ENCODE results near the gene RPL41.

Gene RPL41

DNA sequence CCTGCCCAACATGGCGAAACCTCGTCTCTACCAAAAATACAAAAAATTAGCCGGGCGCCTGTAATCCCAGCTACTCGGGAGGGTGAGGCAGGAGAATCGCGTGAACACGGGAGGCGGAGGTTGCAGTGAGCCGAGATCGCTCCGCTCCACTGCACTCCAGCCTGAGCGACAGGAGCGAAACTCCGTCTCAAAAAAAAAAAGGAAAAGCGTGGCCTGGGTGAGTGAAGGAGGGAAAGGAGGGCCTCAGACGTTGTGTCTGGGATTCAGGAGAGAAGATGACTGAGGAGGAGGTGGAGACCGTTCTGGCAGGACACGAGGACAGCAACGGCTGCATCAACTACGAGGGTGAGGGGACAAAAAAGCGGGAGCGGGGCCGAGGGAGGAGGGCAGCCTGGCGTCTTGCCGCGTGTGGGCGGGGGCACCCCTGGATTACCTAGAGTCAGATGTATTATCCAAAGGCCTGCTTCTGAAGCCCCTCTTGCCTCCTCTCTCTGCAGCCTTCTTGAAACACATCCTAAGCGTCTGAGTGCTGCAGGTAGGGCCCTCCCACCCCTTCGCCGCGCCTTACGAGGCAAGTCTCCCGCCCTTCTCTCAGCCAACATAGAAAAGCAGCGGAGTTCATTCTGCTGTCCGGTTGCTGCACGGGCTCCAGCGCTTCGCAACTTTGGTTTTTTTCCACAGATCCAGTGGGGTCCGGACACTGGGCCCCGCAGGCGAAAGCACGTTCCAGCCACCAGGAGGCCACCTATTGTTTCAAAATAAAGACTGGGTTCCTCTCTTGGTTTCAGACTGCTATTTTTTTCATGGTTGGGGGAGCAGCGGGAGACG, 41.0 kb downstream of the RPL41 start:
- peak; percentile 64 for DNase-seq

DNA sequence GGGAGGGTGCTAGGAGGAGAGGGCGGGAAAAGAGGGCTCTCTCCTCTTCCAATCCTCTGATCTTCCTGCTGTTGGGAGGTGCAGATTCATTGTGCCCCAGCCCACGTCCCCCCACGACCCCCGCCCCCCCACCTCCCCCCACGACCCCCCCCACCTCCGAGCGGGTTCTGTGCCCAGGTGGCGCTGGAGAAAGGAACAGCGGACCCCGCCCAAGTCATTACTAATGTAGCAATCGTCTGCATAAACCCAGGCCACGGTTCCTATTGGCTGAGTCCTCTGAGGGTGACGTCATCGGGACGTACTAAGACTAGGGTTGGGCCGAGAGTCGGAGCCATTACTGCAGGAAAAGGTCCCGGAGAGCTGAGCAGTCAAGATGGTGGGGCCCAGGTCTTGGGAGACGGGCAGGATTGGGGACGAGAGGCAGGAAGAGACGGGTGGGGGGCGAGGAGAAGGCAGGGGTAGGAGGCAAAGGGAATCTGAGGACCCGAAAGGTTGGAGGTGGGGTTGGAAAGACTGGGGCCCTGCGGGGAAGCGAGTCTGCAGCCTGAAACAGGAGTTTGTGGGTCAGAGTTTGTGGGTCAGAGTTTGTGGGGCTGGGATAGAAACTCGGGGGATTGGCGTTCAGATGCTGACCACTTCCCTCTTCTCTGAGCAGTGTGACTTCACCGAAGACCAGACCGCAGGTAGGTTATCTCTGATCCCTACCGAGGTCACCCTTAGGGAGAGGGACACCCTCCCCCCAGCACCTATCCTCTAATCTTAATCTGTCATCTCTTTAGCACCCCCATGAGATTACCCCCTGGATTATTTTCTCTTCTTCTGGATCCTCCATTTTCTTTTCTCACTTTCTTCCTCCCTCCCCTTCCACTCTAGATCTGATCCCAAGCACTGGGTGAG, 41.8 kb downstream of the RPL41 start, which contains the start of gene MYL6:
Gene MYL6, plus strand, starts transcription at position 331 of the 897 bp plus-strand sequence. Its CDS starts 43 bp downstream, at position 374.
- DNase-seq = peak; percentile 97

DNA sequence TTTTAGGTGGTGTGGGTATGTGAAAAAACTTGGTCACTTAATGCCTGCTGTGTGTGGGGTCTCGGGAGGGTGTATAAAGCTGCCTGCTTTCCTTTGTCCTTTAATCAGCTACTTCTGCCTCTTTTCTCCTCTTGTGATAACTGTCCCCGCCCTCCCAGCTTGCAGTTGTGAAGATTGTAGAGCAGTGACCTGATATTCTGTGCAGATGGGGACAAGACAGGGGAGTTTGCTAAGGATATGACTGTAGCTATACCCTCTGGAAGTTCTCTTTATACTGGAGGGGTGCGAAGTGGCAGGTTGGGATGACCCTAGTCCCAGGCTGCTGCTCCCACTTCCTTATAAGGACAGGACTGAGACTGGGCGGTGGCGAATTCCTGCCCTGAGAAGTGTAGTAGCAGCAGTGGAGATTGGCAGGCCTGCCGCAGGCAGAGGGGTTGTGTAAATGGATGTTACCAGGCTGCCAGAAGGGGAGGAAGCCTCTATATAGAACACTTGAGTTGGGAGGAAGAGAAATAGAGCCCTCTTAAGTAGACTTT, 42.6 kb downstream of the RPL41 start:
- DNase-seq = peak; percentile 45

DNA sequence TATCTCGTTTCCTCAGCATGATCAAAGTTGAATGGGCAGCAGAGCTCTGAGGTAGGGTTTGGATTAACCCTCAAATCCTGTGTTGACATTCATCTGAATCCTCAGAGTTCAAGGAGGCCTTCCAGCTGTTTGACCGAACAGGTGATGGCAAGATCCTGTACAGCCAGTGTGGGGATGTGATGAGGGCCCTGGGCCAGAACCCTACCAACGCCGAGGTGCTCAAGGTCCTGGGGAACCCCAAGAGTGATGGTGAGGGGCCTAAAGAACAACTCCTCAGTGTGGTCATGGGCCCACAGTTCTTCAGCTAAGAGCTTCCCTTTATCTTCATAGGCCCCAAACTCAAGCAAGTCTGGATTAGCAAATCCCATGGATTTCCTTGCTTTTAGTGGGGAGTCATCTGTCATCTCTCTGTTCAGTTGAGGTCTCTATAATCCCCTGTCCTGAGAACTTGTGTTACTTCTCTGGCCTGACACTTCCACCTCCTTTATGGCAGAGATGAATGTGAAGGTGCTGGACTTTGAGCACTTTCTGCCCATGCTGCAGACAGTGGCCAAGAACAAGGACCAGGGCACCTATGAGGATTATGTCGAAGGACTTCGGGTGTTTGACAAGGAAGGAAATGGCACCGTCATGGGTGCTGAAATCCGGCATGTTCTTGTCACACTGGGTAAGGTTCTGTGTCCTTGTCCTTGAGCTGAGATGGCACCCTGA, 43.2 kb downstream of the RPL41 start:
- no peak for DNase-seq

DNA sequence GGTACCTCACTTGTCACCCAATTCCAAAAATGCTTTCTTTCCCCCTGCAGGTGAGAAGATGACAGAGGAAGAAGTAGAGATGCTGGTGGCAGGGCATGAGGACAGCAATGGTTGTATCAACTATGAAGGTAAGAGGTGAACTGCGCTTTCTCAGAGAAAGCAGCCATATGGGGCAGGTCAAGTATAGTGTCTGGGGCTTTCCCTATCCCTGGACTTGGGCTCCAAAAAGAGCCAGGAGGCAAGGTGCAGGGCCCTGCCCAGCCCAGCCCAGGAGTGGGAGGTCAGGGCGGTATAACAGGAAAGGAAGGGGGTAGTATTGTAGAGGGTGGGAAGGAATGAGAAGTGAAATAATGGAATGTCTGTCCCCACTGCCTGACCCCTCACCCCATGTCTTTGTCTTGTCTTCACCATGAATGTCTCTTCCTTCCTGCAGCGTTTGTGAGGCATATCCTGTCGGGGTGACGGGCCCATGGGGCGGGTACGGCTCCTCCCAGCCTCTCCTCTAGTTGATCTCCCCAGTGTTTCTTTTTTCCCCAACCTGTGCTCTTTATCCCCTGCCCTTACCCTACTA, 43.8 kb downstream of the RPL41 start:
- DNase-seq = peak; percentile 75

DNA sequence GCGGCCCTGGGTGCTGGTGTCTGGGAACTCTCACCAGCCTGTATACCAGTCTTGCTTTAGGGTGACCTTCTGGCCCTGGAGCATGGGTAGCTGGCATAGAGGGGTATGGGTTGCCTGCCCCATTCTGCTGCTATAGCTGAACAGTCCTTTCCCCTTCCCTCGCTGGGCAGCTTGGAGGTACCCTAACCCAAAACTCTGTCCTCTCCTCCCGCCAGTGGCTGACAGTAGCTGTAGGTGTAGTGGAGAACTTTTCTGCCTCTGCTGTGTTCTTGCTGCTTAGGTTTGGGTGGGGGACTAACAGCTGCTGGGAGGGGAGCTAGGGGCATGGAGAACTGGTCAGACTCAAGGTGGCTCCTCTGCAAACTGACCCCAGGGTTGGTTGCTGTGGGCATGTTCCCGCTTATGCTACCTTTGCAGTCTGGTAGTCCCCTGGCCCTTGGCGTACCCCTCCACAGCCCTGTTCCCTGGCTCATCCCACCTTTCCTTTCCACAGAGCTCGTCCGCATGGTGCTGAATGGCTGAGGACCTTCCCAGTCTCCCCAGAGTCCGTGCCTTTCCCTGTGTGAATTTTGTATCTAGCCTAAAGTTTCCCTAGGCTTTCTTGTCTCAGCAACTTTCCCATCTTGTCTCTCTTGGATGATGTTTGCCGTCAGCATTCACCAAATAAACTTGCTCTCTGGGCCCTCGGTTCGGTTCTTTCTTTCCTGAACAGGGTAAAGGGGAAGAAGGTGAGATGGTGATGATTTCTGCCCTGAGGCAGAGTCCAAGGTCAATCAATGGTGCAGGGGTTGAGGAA, 44.7 kb downstream of the RPL41 start:
- DNase-seq = no peak

DNA sequence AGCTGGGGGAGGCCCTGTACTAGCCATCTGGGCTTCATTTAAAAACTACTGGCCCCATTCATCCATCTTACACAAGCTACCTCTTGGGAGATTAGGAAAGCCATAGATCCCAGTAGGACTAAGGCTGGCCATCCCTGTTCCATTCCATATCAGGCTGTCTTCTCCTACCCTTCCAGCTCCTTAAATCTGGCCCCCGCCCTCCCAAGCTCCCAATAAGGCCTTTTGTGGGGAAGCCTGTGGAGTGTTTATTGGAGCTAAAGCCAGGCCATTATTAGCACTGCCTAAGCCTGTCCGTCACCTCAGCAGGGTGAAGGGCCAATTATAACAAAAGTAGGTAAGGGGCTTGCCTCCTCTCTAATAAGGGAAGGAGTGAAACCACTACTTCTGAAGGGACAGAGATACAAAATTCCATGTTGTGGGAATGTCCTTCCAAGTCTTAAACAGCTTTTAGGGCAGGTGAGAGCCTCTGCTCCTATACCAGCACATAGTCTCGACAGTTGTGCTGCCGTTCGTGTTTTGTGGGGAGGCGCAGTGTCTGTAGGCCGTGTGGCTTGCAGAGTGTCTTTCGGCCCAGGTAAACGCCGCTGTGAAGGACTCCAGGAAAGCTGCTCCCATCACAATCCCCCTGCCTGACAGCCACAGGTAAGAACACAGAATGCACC, 45.4 kb downstream of the RPL41 start:
- no peak for DNase-seq

DNA sequence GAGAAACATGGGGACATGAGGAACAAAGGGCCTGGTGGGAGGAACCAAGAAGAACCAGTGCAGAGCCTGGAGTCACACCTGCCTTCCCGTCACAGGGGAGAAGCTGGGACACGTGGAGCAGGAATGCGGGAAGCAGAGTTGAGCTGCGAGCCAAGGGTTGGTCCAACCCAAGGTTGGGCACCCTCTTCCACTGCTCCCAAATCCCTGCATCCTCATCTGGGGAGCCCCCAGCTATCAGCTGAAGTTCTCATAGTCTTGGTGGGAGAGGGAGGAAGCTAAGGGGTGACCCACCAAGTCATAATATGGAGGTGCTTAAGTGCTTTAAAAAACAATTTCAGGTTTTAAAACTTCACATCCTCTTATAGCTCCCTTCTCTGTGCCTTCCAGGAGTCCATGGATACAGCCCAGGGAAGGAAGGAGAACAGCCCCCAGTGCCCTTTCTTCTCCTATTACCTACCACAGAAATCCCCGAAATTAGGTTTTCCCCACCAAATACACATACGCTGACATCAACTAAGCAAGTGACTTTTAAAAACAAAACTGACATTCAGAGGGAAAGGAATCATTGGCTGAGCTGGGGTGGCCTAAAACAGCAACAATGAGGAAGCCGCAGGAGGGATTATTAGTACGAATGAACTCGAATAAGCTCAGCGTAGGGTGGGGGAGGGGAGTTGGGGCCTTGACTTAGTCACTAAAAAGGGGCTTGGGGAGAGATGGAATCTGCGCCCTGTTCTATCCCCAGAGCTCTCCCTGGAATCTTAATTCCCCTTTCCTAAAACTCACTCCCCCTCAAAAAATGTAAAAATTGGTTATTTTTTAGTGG, 46.2 kb downstream of the RPL41 start:
- DNase-seq = no peak

DNA sequence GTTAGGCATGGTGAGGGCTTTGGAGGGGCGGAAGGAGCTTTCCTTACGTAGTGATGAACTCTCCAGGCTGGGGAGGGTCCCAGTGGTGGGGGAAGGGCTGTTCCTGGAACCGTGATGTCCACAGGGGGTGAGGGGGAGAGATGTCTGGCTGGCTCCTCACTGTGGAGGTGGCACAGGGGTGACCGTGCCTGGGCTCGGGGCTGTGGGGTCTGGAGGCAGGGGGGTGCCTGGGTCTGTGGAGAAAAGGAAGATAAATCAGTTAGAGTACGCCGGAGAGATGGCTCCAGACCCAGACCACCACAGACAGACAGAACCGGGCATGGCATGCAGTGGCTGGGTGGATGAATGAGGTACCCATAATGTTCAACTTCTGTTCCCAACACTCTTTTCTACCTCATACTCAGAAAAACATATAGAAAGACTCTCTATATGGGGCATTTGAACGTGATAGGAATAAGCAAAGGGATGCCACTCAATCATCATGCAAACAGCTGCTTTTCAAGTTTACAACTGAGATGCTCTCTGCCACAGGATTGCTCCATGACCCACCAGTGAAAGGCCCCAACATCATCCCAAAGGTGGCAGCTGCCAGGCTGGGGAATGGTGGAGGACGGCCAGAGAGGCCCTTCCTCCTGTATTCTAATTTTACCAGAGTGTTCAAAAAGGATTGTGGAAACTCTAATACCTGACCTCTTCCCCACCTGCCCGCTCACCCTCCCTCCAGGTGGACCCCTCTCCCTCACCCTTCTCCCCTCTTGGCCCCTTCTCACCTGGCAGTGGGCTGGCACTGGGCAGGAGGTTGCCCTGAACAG, 47.3 kb downstream of the RPL41 start:
- DNase-seq = no peak

DNA sequence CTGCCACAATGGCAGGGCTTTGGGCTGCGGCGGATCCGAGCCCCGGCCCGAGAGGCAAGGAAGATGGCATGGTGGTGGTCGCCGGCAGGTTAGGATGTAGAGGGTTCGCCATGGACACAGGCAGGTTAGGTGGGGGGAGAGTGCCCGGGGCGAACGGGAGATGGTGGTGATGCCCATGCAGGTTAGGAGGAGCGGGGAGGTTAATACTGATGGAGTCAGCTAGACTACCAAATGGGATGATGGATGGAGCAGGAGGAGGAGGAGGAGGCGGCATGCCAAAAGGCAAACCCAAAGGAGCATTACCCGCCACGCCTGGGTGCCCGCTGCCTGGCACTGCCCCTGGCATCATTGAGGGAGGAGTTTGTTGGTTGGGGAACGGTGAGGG, 47.9 kb downstream of the RPL41 start:
- no peak for DNase-seq

DNA sequence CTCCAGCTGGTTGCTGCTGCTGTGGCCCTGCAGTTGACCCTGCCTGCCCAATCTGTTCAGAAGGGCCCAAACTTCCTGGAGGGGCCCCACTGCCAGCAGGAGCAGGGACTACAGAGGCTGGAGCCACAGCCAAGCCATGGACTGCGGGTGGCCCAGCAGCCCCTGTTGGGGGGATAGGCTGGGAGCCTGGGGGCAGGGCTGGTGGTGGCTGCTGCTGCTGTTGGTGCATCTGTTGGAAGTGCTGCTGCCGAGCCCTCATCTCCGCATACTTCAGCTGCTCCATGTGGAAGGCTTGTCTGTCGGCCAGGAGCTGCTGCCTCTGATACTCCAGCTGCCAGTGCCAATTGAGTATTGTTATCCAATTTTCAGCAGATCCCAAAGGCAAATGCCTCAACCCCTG, 48.9 kb downstream of the RPL41 start:
- no peak for DNase-seq
